Measurements from ENCODE around the gene GPR107.
"Not testable (repeated sequence)": the region's sequence is repeated elsewhere in the genome, so short reads cannot be mapped to it uniquely, and the experiment has no call there.

GRCh38 chr9:130017510-130017909 lies 36.2 kb upstream of the GPR107 start:
- TF ChIP-seq, protein P1, sequence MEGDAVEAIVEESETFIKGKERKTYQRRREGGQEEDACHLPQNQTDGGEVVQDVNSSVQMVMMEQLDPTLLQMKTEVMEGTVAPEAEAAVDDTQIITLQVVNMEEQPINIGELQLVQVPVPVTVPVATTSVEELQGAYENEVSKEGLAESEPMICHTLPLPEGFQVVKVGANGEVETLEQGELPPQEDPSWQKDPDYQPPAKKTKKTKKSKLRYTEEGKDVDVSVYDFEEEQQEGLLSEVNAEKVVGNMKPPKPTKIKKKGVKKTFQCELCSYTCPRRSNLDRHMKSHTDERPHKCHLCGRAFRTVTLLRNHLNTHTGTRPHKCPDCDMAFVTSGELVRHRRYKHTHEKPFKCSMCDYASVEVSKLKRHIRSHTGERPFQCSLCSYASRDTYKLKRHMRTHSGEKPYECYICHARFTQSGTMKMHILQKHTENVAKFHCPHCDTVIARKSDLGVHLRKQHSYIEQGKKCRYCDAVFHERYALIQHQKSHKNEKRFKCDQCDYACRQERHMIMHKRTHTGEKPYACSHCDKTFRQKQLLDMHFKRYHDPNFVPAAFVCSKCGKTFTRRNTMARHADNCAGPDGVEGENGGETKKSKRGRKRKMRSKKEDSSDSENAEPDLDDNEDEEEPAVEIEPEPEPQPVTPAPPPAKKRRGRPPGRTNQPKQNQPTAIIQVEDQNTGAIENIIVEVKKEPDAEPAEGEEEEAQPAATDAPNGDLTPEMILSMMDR (IDR thresholded peaks at IDR 0.05; ENCODE audit: insufficient read depth, low read depth, low read length) = not testable (repeated sequence)
- TF ChIP-seq EZH2 (IDR thresholded peaks at IDR 0.05; ENCODE audit: insufficient read depth, low read length) = not testable (repeated sequence)

Data from astrocyte (in vitro differentiated cells and primary cell).